Upper lobe of left lung (tissue), 4 donors: ENCODE measurements around the gene SCN7A.

Experiments
- POLR2A ChIP-seq, 4 donors: fragments of 450-650 bp; IDR thresholded peaks; one replicate each; pipeline ENCODE4 v1.5.1; 2016 to 2017; ENCODE audit warnings: antibody characterized with exemption in 4 of 4, mild to moderate bottlenecking in 2 of 4
- TF ChIP-seq, protein P1 (sequence below), 6 experiments: fragments of 450-650 bp in 4 of 6; fragments of 200-600 bp in 2 of 6; sonication (generic) in 2 of 6; IDR thresholded peaks; one replicate each; pipeline ENCODE4 v1.5.1; 2016 to 2019; ENCODE audit warnings: antibody characterized with exemption in 6 of 6

DNA sequence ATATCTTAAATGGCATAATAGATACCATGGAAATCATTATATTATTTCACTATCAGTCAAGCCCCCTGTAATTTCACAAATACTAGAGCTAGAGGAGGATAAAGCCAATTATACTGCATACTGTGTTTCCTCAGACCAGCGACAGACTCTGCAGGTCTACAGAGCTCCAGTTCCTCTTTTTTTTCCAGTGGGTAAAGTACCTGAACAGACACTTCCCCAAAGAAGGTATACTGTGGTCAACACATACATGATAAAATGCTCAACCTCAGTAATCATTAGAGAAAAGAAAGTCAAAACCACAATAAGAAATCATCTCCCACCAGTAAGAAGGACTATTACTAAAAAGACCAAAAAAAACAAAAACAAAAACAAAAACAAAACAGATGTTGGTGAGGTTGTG is 44.6 kb downstream of the SCN7A start:
- no peak for TF ChIP-seq POLR2A (IDR thresholded peaks at IDR 0.05)
- TF ChIP-seq, protein P1, sequence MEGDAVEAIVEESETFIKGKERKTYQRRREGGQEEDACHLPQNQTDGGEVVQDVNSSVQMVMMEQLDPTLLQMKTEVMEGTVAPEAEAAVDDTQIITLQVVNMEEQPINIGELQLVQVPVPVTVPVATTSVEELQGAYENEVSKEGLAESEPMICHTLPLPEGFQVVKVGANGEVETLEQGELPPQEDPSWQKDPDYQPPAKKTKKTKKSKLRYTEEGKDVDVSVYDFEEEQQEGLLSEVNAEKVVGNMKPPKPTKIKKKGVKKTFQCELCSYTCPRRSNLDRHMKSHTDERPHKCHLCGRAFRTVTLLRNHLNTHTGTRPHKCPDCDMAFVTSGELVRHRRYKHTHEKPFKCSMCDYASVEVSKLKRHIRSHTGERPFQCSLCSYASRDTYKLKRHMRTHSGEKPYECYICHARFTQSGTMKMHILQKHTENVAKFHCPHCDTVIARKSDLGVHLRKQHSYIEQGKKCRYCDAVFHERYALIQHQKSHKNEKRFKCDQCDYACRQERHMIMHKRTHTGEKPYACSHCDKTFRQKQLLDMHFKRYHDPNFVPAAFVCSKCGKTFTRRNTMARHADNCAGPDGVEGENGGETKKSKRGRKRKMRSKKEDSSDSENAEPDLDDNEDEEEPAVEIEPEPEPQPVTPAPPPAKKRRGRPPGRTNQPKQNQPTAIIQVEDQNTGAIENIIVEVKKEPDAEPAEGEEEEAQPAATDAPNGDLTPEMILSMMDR (IDR thresholded peaks at IDR 0.05), result no peak
